Hematopoietic multipotent progenitor cell treated with erythropoietin and hydrocortisone succinate and interleukin-3 and kit ligand, for 15 days (in vitro differentiated cells): Measurements from ENCODE around the gene DOCK4.

Source experiments
- DNase-seq: peaks from one replicate; pipeline ENCODE4 v3.0.0-alpha.2; 2015; ENCODE audit warnings: low spot score

DOCK4 gene

GRCh38 chr7:111806232-111806631, 400.0 kb downstream of the DOCK4 start:
- no peak for DNase-seq

- no peak for DNase-seq
These were observed 403.0 kb downstream of the DOCK4 start for GRCh38 chr7:111803015-111803758.

- no peak for DNase-seq
These were observed 403.9 kb downstream of the DOCK4 start for GRCh38 chr7:111802194-111802772.

- no peak for DNase-seq
These were observed 404.9 kb downstream of the DOCK4 start for GRCh38 chr7:111801277-111801676.

GRCh38 chr7:111796671-111797070, 409.5 kb downstream of the DOCK4 start:
- no peak for DNase-seq

GRCh38 chr7:111789870-111790269, 416.3 kb downstream of the DOCK4 start:
- no peak for DNase-seq

GRCh38 chr7:111789048-111789320, 417.2 kb downstream of the DOCK4 start:
- DNase-seq, result no peak

- DNase-seq, result no peak
These were observed 417.7 kb downstream of the DOCK4 start for GRCh38 chr7:111788286-111789047.

- no peak for DNase-seq
These were observed 418.5 kb downstream of the DOCK4 start for GRCh38 chr7:111787741-111788140.

GRCh38 chr7:111787099-111787498, 419.1 kb downstream of the DOCK4 start:
- no peak for DNase-seq

GRCh38 chr7:111785076-111785475, 421.1 kb downstream of the DOCK4 start:
- no peak for DNase-seq

- DNase-seq, result no peak
These were observed 421.9 kb downstream of the DOCK4 start for GRCh38 chr7:111784296-111784695.

- no peak for DNase-seq
These were observed 422.3 kb downstream of the DOCK4 start for GRCh38 chr7:111783854-111784253.

GRCh38 chr7:111780527-111780926, 425.7 kb downstream of the DOCK4 start:
- no peak for DNase-seq

GRCh38 chr7:111775206-111775605, 431.0 kb downstream of the DOCK4 start:
- no peak for DNase-seq

- DNase-seq, result no peak
These were observed 433.5 kb downstream of the DOCK4 start for GRCh38 chr7:111772716-111773115.

- no peak for DNase-seq
These were observed 434.6 kb downstream of the DOCK4 start for GRCh38 chr7:111771638-111772037.

- no peak for DNase-seq
These were observed 436.1 kb downstream of the DOCK4 start for GRCh38 chr7:111770116-111770515.

GRCh38 chr7:111765751-111766643, 440.2 kb downstream of the DOCK4 start:
- DNase-seq, result no peak

- no peak for DNase-seq
These were observed 442.9 kb downstream of the DOCK4 start for GRCh38 chr7:111763221-111763801.

- DNase-seq, result no peak
These were observed 443.4 kb downstream of the DOCK4 start for GRCh38 chr7:111762799-111763198.

- no peak for DNase-seq
These were observed 444.0 kb downstream of the DOCK4 start for GRCh38 chr7:111762211-111762610.
